NB4 (cell line): ENCODE measurements around the gene LSM7.

Source experiments
- POLR2A ChIP-seq: IDR thresholded peaks from 2 replicates; pipeline ENCODE4 v1.6.1; 2011; ENCODE audit warnings: mild to moderate bottlenecking; ENCODE audit not compliant: insufficient read length; ENCODE audit errors: extremely low read depth
- TF ChIP-seq, protein P1 (sequence below): IDR thresholded peaks from one replicate; pipeline ENCODE4 v1.5.1; 2012; ENCODE audit warnings: low read depth, low read length

- TF ChIP-seq, protein P1, sequence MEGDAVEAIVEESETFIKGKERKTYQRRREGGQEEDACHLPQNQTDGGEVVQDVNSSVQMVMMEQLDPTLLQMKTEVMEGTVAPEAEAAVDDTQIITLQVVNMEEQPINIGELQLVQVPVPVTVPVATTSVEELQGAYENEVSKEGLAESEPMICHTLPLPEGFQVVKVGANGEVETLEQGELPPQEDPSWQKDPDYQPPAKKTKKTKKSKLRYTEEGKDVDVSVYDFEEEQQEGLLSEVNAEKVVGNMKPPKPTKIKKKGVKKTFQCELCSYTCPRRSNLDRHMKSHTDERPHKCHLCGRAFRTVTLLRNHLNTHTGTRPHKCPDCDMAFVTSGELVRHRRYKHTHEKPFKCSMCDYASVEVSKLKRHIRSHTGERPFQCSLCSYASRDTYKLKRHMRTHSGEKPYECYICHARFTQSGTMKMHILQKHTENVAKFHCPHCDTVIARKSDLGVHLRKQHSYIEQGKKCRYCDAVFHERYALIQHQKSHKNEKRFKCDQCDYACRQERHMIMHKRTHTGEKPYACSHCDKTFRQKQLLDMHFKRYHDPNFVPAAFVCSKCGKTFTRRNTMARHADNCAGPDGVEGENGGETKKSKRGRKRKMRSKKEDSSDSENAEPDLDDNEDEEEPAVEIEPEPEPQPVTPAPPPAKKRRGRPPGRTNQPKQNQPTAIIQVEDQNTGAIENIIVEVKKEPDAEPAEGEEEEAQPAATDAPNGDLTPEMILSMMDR = no peak
- no peak for TF ChIP-seq POLR2A
Measured at GRCh38 chr19:2290441-2291184, 37.8 kb downstream of the LSM7 start.
